Keratinocyte (primary cell): ENCODE data around the gene MTX2. TPM values are rescaled to one million over a fixed set of nuclear protein-coding genes. Genes with fewer than 3 reads are reported as not detected.

ENCODE experiments used
- DNase-seq: peaks from one replicate; pipeline ENCODE4 v3.0.0-alpha.2; 2011; ENCODE audit warnings: low read depth, missing footprints, low spot score
- FAIRE-seq: peaks from 2 replicates; lab custom pipeline; 2011; peaks lifted over from hg19 to GRCh38; lab: Jason Lieb, UNC
- H2AFZ ChIP-seq: 2 replicates; pipeline ENCODE4 v1.6.0; 2012; ENCODE audit warnings: low read length, control low read depth, inconsistent platforms; ENCODE audit not compliant: control insufficient read depth
- H3K27ac ChIP-seq: 2 replicates; pipeline ENCODE4 v1.5.1; 2011; ENCODE audit warnings: low read length; ENCODE audit not compliant: control insufficient read depth, insufficient read depth
- H3K27me3 ChIP-seq: 3 replicates; pipeline ENCODE4 v1.6.0; 2011; ENCODE audit warnings: low read length; ENCODE audit not compliant: control insufficient read depth, insufficient read depth; ENCODE audit errors: extremely low read depth
- H3K36me3 ChIP-seq, 2 experiments: 2 replicates in 1 of 2; 3 replicates in 1 of 2; pipeline ENCODE4 v1.5.1; 2011; ENCODE audit warnings: low read length in 2 of 2, mild to moderate bottlenecking in 1 of 2; ENCODE audit not compliant: control insufficient read depth in 2 of 2, insufficient read depth in 2 of 2; ENCODE audit errors: extremely low read depth in 1 of 2
- H3K4me1 ChIP-seq: 3 replicates; pipeline ENCODE4 v1.5.1; 2011; ENCODE audit warnings: low read length; ENCODE audit not compliant: control insufficient read depth, insufficient read depth; ENCODE audit errors: extremely low read depth
- H3K4me2 ChIP-seq: 3 replicates; pipeline ENCODE4 v1.6.0; 2011; ENCODE audit warnings: low read depth, low read length; ENCODE audit not compliant: control insufficient read depth, insufficient read depth; ENCODE audit errors: extremely low read depth
- H3K4me3 ChIP-seq, 3 experiments: fragments of 200-600 bp in 1 of 3; sonication (generic) in 1 of 3; 2 replicates in 2 of 3; 3 replicates in 1 of 3; pipeline ENCODE4 v1.5.1; 2011 to 2016; ENCODE audit warnings: low read length in 3 of 3, mild to moderate bottlenecking in 3 of 3, control low read depth in 2 of 3, inconsistent platforms in 1 of 3, low read depth in 1 of 3, mixed read lengths in 1 of 3, mixed run types in 1 of 3, moderate library complexity in 1 of 3; ENCODE audit not compliant: control insufficient read depth in 2 of 3, insufficient read depth in 2 of 3; ENCODE audit errors: extremely low read depth in 1 of 3
- H3K79me2 ChIP-seq: 2 replicates; pipeline ENCODE4 v1.6.0; 2012; ENCODE audit warnings: low read length; ENCODE audit not compliant: control insufficient read depth, insufficient read depth
- H3K9ac ChIP-seq: 3 replicates; pipeline ENCODE4 v1.6.0; 2011; ENCODE audit warnings: low read length; ENCODE audit not compliant: control insufficient read depth, insufficient read depth; ENCODE audit errors: extremely low read depth
- H3K9me1 ChIP-seq: 3 replicates; pipeline ENCODE4 v1.6.0; 2011; ENCODE audit warnings: low read length; ENCODE audit not compliant: control insufficient read depth, insufficient read depth; ENCODE audit errors: extremely low read depth
- H3K9me3 ChIP-seq: 2 replicates; pipeline ENCODE4 v1.5.1; 2012; ENCODE audit warnings: low read depth, low read length; ENCODE audit not compliant: control insufficient read depth
- H4K20me1 ChIP-seq: 3 replicates; pipeline ENCODE4 v1.6.0; 2011; ENCODE audit warnings: low read length; ENCODE audit not compliant: control insufficient read depth, insufficient read depth; ENCODE audit errors: extremely low read depth
- EZH2 ChIP-seq: IDR thresholded peaks from one replicate; pipeline ENCODE4 v1.6.1; 2012; ENCODE audit warnings: inconsistent platforms, mild to moderate bottlenecking, low read length, moderate library complexity
- dilution Hi-C: fragments of 300-500 bp; cut with MboI; formaldehyde crosslinking; loops from one replicate; pipeline ENCODE4 v1.7.0; 2020; ENCODE audit warnings: low sequenced_read_pairs; ENCODE audit not compliant: extremely low pct_ligation_motif_present
- polyA plus RNA-seq, 5 experiments: library from polyadenylated mRNA; depleted of rRNA in 3 of 5; stranded (reverse) in 3 of 5; stranded (forward) in 1 of 5; unstranded in 1 of 5; fragments of >200 nt; gene quantifications; 1 replicate in 1 of 5; 2 replicates in 3 of 5; 3 replicates in 1 of 5; pipeline versions ENCODE4 v1.2.1 to v1.2.3, GENCODE V29; 2011 to 2012; ENCODE audit warnings: missing spikeins in 2 of 5, low read depth in 1 of 5, low replicate concordance in 1 of 5
- TF ChIP-seq, protein P1 (sequence below), 3 experiments: IDR thresholded peaks in 1 of 3; conservative IDR thresholded peaks in 1 of 3; optimal IDR thresholded peaks in 1 of 3; 2 replicates in 2 of 3; 3 replicates in 1 of 3; pipeline versions ENCODE3 to v1.5.1; 2011; ENCODE audit warnings: low read length in 3 of 3, mild to moderate bottlenecking in 3 of 3, moderate library complexity in 2 of 3, control low read depth in 1 of 3, inconsistent platforms in 1 of 3; ENCODE audit not compliant: insufficient read depth in 2 of 3; ENCODE audit errors: extremely low read depth in 1 of 3

Gene MTX2
- polyA plus RNA-seq, 1 donor (not counting 4 experiments of a cell fraction or from before 2014, with no cell fraction given), result 60.3 TPM

- no peak overlapping the region for H3K4me2 ChIP-seq
- H2AFZ ChIP-seq, result no peak overlapping the region
- no peak overlapping the region for H3K27ac ChIP-seq
- FAIRE-seq (no peak), DNase-seq (no peak)
- H3K4me1 ChIP-seq, result peaks cover 8% of the 10 kb centered on the region
- no peaks in the 10 kb centered on the region for H3K36me3 ChIP-seq
- no peak overlapping the region for H3K4me3 ChIP-seq
- TF ChIP-seq, protein P1, sequence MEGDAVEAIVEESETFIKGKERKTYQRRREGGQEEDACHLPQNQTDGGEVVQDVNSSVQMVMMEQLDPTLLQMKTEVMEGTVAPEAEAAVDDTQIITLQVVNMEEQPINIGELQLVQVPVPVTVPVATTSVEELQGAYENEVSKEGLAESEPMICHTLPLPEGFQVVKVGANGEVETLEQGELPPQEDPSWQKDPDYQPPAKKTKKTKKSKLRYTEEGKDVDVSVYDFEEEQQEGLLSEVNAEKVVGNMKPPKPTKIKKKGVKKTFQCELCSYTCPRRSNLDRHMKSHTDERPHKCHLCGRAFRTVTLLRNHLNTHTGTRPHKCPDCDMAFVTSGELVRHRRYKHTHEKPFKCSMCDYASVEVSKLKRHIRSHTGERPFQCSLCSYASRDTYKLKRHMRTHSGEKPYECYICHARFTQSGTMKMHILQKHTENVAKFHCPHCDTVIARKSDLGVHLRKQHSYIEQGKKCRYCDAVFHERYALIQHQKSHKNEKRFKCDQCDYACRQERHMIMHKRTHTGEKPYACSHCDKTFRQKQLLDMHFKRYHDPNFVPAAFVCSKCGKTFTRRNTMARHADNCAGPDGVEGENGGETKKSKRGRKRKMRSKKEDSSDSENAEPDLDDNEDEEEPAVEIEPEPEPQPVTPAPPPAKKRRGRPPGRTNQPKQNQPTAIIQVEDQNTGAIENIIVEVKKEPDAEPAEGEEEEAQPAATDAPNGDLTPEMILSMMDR (optimal IDR thresholded peaks at IDR 0.05 in 1 of 3, IDR thresholded peaks at IDR 0.05 in 1 of 3, conservative IDR thresholded peaks at IDR 0.05 in 1 of 3; ENCODE audit: extremely low read depth in 1 of 3, insufficient read depth in 2 of 3, low read length in 3 of 3), result no peak
- no peak for TF ChIP-seq EZH2
- dilution Hi-C loops, result no loop called here
- no peaks in the 10 kb centered on the region for H3K9me3 ChIP-seq
- no peak overlapping the region for H3K9ac ChIP-seq
- no peaks in the 10 kb centered on the region for H3K79me2 ChIP-seq
- no peaks in the 10 kb centered on the region for H4K20me1 ChIP-seq
- H3K9me1 ChIP-seq, result no peaks in the 10 kb centered on the region
- no peaks in the 10 kb centered on the region for H3K27me3 ChIP-seq
Measured at GRCh38 chr2:176317199-176317598, 48.0 kb downstream of the MTX2 start.

DNA sequence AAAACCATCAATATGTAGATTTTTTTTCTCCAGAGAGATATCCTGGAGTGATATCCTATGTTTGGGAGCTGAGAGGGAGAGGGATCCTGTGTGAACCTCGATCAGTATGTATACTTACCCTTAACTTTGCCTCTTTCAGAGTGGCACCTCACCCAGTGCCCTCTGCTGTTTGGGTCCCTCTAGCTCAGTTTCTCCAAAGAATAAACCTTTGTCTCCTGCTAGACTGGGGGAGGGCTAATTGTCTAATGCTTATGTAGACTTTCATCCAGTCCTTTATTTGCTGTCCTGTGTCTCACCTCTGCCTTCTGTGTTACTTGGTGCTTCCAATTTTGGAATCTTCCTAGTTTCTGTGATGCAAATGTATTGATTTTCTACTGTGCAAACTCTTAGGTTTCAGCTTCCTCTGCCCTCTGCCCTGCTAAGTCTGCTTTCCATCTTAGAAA lies 48.4 kb downstream of the MTX2 start:
- H3K4me2 ChIP-seq, result no peak overlapping the region
- FAIRE-seq, result no peak
- no peaks in the 10 kb centered on the region for H3K9me1 ChIP-seq
- H3K36me3 ChIP-seq, result no peaks in the 10 kb centered on the region
- H3K79me2 ChIP-seq, result no peaks in the 10 kb centered on the region
- H3K4me3 ChIP-seq, result no peak overlapping the region
- no peak overlapping the region for H3K27ac ChIP-seq
- dilution Hi-C loops, result no loop called here
- H3K27me3 ChIP-seq, result no peaks in the 10 kb centered on the region
- no peaks in the 10 kb centered on the region for H3K9me3 ChIP-seq
- no peak overlapping the region for H2AFZ ChIP-seq
- H3K9ac ChIP-seq, result no peak overlapping the region
- H3K4me1 ChIP-seq, result peaks cover 8% of the 10 kb centered on the region
- no peaks in the 10 kb centered on the region for H4K20me1 ChIP-seq
- no peak for DNase-seq
- TF ChIP-seq, protein P1 (optimal IDR thresholded peaks at IDR 0.05 in 1 of 3, IDR thresholded peaks at IDR 0.05 in 1 of 3, conservative IDR thresholded peaks at IDR 0.05 in 1 of 3; ENCODE audit: extremely low read depth in 1 of 3, insufficient read depth in 2 of 3, low read length in 3 of 3), result no peak
- no peak for TF ChIP-seq EZH2
